ENCODE results near the gene ELOVL1. TPM values are rescaled to one million over a fixed set of nuclear protein-coding genes. Genes with fewer than 3 reads are reported as not detected.

Gene ELOVL1
- total and polyA plus RNA-seq, 9 donors: 25.4 to 51.1 (median 39.2) TPM

DNA sequence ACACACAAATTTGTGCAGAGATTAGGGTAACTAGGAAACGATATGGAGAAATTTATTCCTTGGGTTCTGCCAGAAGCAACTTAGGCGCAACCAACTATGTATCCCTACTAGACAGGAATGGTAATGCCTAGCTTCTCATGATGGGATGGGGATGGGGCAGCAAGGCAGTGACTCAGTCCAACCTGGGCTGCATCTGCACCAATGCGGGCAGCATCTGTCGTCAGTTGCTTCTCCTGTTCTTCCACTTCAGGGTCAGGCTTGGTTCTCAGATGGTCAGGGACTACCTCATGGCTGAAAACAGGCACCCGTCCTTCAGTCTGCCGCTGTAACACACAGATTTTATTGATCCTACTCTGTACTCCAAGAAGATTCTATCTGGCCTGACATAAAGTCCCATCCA, 18.9 kb upstream of the ELOVL1 start:
- H3K27me3 ChIP-seq (ENCODE audit: control insufficient read depth, insufficient read depth, low read length): no peaks in the 10 kb centered on the region
- H3K36me3 ChIP-seq (ENCODE audit: control insufficient read depth, insufficient read depth, low read length): peaks cover 62% of the 10 kb centered on the region
- no peak overlapping the region for H3K4me3 ChIP-seq (ENCODE audit: low read length)
- no peak for DNase-seq
- peaks cover 20% of the 10 kb centered on the region for H3K4me1 ChIP-seq (ENCODE audit: control insufficient read depth, insufficient read depth, low read length)
- H3K27ac ChIP-seq (ENCODE audit: low read length): no peak overlapping the region
- no peaks in the 10 kb centered on the region for H3K9me3 ChIP-seq (replicated peaks; ENCODE audit: control insufficient read depth, low read depth, low read length)
- 94% methylated on average over 4 of the region's 6 CpGs for WGBS (ENCODE audit: insufficient coverage)

DNA sequence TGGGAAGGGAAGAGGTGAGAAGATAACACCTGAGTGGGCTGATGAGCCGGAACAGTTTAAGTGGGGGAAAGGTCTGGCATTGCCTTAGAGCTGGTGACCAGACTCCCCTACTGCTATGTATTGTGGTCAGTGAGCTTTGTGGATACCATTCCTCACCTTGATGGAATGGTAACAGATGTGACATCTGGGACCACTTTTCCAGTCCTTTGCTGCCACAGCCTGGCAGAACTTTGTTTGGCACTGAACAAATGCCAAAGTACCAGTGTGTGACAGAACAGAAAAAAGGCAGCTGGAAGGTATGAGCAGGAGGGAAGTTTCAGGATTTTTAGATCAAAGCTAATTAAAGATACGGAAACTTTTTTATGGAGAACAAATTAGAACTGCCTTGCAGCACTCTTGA, 15.6 kb upstream of the ELOVL1 start:
- H3K4me1 ChIP-seq (ENCODE audit: control insufficient read depth, insufficient read depth, low read length): peaks cover 8% of the 10 kb centered on the region
- H3K9me3 ChIP-seq (replicated peaks; ENCODE audit: control insufficient read depth, low read depth, low read length): no peaks in the 10 kb centered on the region
- H3K27ac ChIP-seq (ENCODE audit: low read length): no peak overlapping the region
- H3K27me3 ChIP-seq (ENCODE audit: control insufficient read depth, insufficient read depth, low read length): no peaks in the 10 kb centered on the region
- H3K36me3 ChIP-seq (ENCODE audit: control insufficient read depth, insufficient read depth, low read length): peaks cover 74% of the 10 kb centered on the region
- WGBS (ENCODE audit: insufficient coverage): 100% methylated on average over 1 of the region's 2 CpGs
- no peak for DNase-seq
- no peak overlapping the region for H3K4me3 ChIP-seq (ENCODE audit: low read length)

DNA sequence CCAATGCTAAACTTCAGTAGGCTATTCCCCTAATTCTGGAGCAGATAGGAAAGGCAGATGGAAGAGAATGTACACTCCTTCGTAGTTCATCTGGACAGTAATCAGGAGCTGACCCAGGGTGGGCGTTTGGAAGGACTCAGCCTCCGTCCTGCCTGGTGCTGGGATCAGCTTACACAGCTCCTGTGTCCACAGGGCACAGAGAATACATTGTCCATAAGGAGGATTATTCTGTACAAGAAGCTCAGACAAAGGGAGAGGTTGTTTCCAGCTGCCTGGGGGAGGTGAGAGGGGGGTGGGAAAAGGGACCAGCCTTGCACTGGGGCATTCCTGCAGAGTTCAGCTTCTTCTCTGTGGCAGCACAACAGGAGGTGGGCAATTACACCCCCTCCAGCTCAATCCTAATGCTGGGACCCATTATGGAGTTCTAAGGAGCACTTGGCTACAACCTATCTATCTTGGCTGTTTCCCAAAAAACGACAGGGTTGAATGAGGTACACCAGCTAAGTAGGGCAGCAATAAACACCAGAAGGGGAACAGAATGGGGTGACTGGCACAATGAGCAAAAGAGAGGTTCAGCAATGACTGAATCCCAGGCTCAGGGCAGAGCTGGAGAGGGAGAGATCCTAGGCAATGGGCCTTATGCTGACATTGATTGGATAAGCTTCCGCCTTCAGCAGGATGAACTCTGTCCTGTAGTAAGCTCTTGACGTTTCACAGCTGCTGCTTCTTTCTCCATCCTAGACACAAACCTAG, 14.4 kb upstream of the ELOVL1 start:
- peaks cover 3% of the 10 kb centered on the region for H3K4me1 ChIP-seq (ENCODE audit: control insufficient read depth, insufficient read depth, low read length)

DNA sequence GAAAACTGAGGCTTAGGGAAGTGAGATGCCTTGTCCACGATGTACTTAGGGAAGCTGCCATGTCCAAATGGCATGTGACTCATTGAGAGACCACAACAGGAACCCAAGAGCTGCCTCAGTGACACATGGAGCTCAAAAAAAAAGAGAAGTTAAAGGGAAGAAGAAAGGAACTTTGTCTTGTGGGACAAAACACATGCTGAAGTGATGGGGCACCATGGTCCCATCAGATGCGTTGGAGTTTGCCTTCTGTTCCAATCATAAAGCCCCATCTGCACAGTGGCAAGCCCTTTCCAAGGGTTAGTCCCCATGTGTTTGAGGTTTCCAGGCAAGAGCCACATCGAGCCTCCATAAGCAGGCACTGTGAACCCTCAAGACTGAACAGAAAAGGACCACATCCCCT, 13.8 kb upstream of the ELOVL1 start:
- Histone ChIP-seq H3K4me1 (ENCODE audit: control insufficient read depth, insufficient read depth, low read length) (peaks cover 3% of the 10 kb centered on the region), H3K27me3 (ENCODE audit: control insufficient read depth, insufficient read depth, low read length) (no peaks in the 10 kb centered on the region), H3K27ac (ENCODE audit: low read length) (no peak overlapping the region), H3K4me3 (ENCODE audit: low read length) (no peak overlapping the region), H3K36me3 (ENCODE audit: control insufficient read depth, insufficient read depth, low read length) (peaks cover 63% of the 10 kb centered on the region), H3K9me3 (replicated peaks; ENCODE audit: control insufficient read depth, low read depth, low read length) (no peaks in the 10 kb centered on the region)
- peak; percentile 63 for DNase-seq
- WGBS (ENCODE audit: insufficient coverage): 87% methylated on average over 2 of the region's 3 CpGs

More for the DNA sequence above, 14.4 kb upstream of the ELOVL1 start:
- no peaks in the 10 kb centered on the region for H3K27me3 ChIP-seq (ENCODE audit: control insufficient read depth, insufficient read depth, low read length)
- H3K36me3 ChIP-seq (ENCODE audit: control insufficient read depth, insufficient read depth, low read length): peaks cover 69% of the 10 kb centered on the region
- no peaks in the 10 kb centered on the region for H3K9me3 ChIP-seq (replicated peaks; ENCODE audit: control insufficient read depth, low read depth, low read length)
- H3K4me3 ChIP-seq (ENCODE audit: low read length): no peak overlapping the region
- no peak overlapping the region for H3K27ac ChIP-seq (ENCODE audit: low read length)
- 19% methylated on average over 4 of the region's 6 CpGs for WGBS (ENCODE audit: insufficient coverage)
- no peak for DNase-seq

DNA sequence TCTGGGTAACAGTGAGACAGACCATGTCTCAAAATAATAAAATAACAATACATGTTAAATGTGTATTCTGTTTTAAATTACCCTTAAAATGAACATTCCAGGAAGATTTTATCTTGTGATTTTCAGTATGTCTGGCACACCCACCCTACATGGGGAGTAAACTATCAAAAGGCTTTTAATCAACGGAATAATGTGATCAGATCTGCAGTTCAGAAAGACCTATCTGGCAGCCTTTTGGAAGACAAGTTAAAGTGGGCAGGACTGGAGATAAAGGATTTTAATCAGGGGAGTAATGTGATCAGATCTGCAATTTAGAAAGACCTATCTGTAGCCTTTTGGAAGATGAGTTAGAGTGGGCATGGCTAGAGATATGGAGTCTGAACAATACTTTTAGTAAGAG, 11.7 kb upstream of the ELOVL1 start:
- H3K36me3 ChIP-seq (ENCODE audit: control insufficient read depth, insufficient read depth, low read length): peaks cover 42% of the 10 kb centered on the region

DNA sequence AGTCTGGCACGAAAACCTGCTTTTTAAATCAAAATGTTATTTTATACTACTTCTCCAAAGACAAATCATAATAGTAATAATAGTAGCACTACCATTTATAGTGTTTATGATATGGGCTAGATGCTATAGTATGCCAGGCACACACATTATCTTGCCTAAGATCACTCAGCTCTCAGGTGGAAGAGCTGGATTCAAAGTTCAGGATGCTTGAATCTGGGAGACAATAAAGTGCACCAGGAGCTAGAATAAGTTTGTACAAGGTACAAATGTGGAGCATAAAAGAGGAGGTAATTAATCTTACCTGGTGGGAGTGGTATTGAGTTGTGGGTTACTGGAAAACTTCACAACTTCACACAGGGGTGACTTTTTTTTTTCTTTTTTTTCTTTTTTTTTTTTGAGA, 10.0 kb upstream of the ELOVL1 start:
- Histone ChIP-seq H3K27me3 (ENCODE audit: control insufficient read depth, insufficient read depth, low read length) (no peaks in the 10 kb centered on the region), H3K4me3 (ENCODE audit: low read length) (no peak overlapping the region), H3K36me3 (ENCODE audit: control insufficient read depth, insufficient read depth, low read length) (peaks cover 29% of the 10 kb centered on the region), H3K9me3 (replicated peaks; ENCODE audit: control insufficient read depth, low read depth, low read length) (no peaks in the 10 kb centered on the region), H3K27ac (ENCODE audit: low read length) (no peak overlapping the region), H3K4me1 (ENCODE audit: control insufficient read depth, insufficient read depth, low read length) (peaks cover 3% of the 10 kb centered on the region)
- WGBS (ENCODE audit: insufficient coverage): no CpG with 5 or more reads among the region's 1 CpG
- no peak for DNase-seq

More for the DNA sequence above, 11.7 kb upstream of the ELOVL1 start:
- Histone ChIP-seq H3K27ac (ENCODE audit: low read length) (no peak overlapping the region), H3K4me3 (ENCODE audit: low read length) (no peak overlapping the region), H3K9me3 (replicated peaks; ENCODE audit: control insufficient read depth, low read depth, low read length) (no peaks in the 10 kb centered on the region), H3K4me1 (ENCODE audit: control insufficient read depth, insufficient read depth, low read length) (peaks cover 3% of the 10 kb centered on the region), H3K27me3 (ENCODE audit: control insufficient read depth, insufficient read depth, low read length) (no peaks in the 10 kb centered on the region)
- DNase-seq: no peak
- no CpG with 5 or more reads among the region's 1 CpG for WGBS (ENCODE audit: insufficient coverage)

DNA sequence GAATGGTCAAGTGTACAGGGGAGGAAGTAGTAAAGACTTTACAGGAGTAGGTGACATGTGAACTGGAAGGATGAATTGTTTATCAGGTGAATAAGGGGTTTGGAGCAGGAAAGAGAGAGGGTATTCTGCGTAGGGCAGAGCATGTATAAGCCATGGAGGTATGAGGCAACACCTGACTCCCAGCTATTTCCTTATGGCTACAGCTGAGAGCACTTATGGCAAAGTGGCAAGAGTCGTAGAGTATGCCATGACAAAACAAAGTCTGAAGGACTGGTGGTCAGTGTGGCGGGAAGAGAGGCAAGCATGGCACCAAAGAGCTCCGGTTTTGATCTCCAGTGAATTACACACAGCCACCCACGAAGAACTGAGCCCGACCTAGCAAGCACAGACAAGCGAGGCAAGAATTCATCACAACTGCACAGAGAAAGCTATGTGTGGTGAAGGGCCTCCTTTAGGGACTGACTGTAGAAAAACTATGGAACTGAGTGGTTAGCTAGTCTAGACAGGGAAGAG, 9.0 kb upstream of the ELOVL1 start:
- peaks cover 19% of the 10 kb centered on the region for H3K36me3 ChIP-seq (ENCODE audit: control insufficient read depth, insufficient read depth, low read length)
- WGBS (ENCODE audit: insufficient coverage): 93% methylated on average over 5 of the region's 7 CpGs

DNA sequence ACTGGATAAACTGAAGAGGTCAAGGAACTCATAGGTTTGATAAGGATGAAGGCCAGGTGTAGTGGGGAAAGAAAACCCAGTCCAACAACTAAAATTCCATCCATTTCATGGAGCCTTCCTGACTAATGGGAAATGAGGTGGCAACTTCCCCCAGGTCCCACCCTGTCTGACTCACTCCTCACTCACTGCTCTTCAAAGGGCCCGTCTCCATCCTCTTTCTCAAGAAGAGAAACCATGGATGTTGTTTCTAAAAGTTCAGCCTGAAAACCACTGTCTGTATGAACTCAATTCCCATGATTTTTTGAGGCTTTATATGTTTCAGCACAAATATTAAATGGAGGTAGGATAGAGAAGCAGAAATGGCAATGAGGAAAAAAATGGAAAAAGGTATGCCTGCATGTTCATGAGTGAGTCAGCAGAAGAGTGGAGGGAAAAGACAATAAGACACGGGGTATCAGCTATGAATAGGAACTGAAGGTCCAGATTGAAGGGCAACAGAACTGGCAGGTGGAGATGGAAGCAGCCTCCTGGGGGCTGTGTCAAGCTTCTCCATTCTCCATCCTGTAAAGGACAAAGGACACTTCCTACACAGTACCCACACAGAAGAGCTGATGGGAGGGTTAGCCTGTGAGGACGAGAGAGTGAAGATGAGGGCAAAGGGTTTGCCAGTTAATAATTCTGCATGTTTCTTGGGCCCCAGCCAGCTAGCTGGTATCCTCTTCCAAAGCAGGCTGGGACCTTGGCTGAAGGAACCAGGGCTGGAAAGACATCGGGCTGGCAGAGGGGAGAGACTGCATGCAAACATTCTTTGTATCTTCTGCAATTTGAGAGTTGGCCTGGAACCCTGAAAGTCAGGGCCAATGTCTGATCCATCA, 5.5 kb upstream of the ELOVL1 start:
- Histone ChIP-seq H3K4me1 (ENCODE audit: control insufficient read depth, insufficient read depth, low read length) (peaks cover 8% of the 10 kb centered on the region), H3K27ac (ENCODE audit: low read length) (no peak overlapping the region), H3K27me3 (ENCODE audit: control insufficient read depth, insufficient read depth, low read length) (no peaks in the 10 kb centered on the region), H3K9me3 (replicated peaks; ENCODE audit: control insufficient read depth, low read depth, low read length) (no peaks in the 10 kb centered on the region), H3K4me3 (ENCODE audit: low read length) (no peak overlapping the region), H3K36me3 (ENCODE audit: control insufficient read depth, insufficient read depth, low read length) (peaks cover 9% of the 10 kb centered on the region)
- no peak for DNase-seq
- WGBS (ENCODE audit: insufficient coverage): 78% methylated on average over 3 of the region's 4 CpGs

More for the DNA sequence above, 9.0 kb upstream of the ELOVL1 start:
- no peaks in the 10 kb centered on the region for H3K4me1 ChIP-seq (ENCODE audit: control insufficient read depth, insufficient read depth, low read length)
- no peak overlapping the region for H3K4me3 ChIP-seq (ENCODE audit: low read length)
- no peak for DNase-seq
- no peaks in the 10 kb centered on the region for H3K27me3 ChIP-seq (ENCODE audit: control insufficient read depth, insufficient read depth, low read length)
- H3K9me3 ChIP-seq (replicated peaks; ENCODE audit: control insufficient read depth, low read depth, low read length): no peaks in the 10 kb centered on the region
- no peak overlapping the region for H3K27ac ChIP-seq (ENCODE audit: low read length)

DNA sequence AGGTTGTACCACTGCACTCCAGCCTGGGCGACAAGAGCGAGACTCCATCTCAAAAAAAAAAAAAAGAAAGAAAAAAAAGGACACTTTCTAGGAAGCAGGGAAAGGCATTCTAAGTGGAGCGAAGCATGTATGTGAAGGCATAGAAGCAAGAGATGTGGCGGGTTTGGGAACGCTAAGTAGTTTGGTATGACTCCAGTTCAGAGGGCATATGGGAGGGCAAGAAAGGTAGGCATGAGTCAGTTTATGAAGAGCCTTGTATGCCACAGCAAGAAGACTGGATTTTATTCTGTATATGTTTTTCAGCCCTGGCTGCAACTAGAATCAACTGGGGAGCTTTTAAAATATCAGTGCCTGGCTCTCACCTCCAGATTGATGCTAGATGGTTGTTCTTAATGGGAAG, 4.4 kb upstream of the ELOVL1 start:
- WGBS (ENCODE audit: insufficient coverage): 93% methylated on average over 2 of the region's 5 CpGs
- peaks cover 11% of the 10 kb centered on the region for H3K4me1 ChIP-seq (ENCODE audit: control insufficient read depth, insufficient read depth, low read length)
- H3K36me3 ChIP-seq (ENCODE audit: control insufficient read depth, insufficient read depth, low read length): peaks cover 7% of the 10 kb centered on the region
- no peaks in the 10 kb centered on the region for H3K9me3 ChIP-seq (replicated peaks; ENCODE audit: control insufficient read depth, low read depth, low read length)
- DNase-seq: no peak
- H3K27me3 ChIP-seq (ENCODE audit: control insufficient read depth, insufficient read depth, low read length): no peaks in the 10 kb centered on the region
- no peak overlapping the region for H3K27ac ChIP-seq (ENCODE audit: low read length)
- H3K4me3 ChIP-seq (ENCODE audit: low read length): no peak overlapping the region

DNA sequence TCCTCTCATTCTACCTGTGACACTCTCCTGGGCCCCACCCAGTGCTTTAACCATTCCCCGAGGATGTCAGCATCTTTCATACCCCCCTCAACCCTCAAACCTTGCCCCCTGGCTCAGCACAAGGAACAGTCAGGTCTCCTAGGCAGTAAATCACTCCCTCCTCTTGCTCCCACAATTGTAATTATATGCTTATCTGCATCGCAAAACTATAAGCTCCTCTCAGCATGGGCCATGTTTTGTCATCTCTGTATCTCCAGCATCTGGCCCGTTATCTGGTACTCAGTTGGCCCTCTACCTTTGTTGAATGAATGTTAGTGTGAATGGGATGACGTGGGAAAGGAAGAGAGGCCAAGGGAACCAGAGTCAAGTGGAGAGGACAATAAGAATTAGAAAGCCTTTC, 2.8 kb upstream of the ELOVL1 start:
- no peak for DNase-seq
- Histone ChIP-seq H3K36me3 (ENCODE audit: control insufficient read depth, insufficient read depth, low read length) (peaks cover 8% of the 10 kb centered on the region), H3K4me1 (ENCODE audit: control insufficient read depth, insufficient read depth, low read length) (peaks cover 24% of the 10 kb centered on the region), H3K9me3 (replicated peaks; ENCODE audit: control insufficient read depth, low read depth, low read length) (no peaks in the 10 kb centered on the region), H3K4me3 (ENCODE audit: low read length) (no peak overlapping the region), H3K27me3 (ENCODE audit: control insufficient read depth, insufficient read depth, low read length) (no peaks in the 10 kb centered on the region), H3K27ac (ENCODE audit: low read length) (no peak overlapping the region)
- WGBS (ENCODE audit: insufficient coverage): 53% methylated on average over 2 of the region's 4 CpGs
